ENCODE results near the gene CAMK1G. TPM values are rescaled to one million over a fixed set of nuclear protein-coding genes. Genes with fewer than 3 reads are reported as not detected.

Gene CAMK1G
- total and polyA plus RNA-seq, 9 of the 15 experiments (the other 6 are each of a cell fraction or from before 2014, with no cell fraction given): not detected

DNA sequence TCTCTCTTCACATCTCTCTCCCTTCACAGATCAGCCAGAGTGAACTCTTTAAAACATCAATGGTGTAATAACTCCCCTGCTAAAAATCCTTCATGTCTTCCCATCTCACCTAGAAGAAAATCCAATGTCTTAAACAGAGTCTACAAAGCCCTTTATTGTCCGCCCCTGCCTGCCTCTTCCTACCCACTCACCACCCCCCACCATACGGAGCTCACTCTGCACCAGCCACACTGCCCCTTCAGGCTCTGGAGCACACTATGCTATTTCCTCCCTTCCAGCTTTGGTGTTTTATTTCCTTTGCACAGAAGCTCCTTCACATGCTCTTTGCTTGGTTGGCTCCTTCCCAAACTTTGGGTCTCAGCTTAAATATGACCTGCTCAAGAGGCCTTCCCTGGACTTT is 10.2 kb downstream of the CAMK1G start:
- CTCF ChIA-PET (ENCODE audit: low intra/inter-chr PET ratio): no interaction called here
- H3K36me3 ChIP-seq (ENCODE audit: control insufficient read depth, insufficient read depth, low read length): no peaks in the 10 kb centered on the region
- no peaks in the 10 kb centered on the region for H3K79me2 ChIP-seq (ENCODE audit: control insufficient read depth, insufficient read depth, low read length)
- FAIRE-seq: no peak
- intact Hi-C loops (cut with micrococcal nuclease) (no loop called here), in situ Hi-C loops (cut with MboI) (loop anchor here (25.0 kb wide), 1 partner anchor 394 kb away; no protein-coding TSS in a partner anchor)
- H3K9ac ChIP-seq (ENCODE audit: insufficient read depth in 1 of 2, low read depth in 2 of 2, low read length in 2 of 2): no peak overlapping the region
- no peak overlapping the region for H3K4me2 ChIP-seq (ENCODE audit: insufficient read depth, low read length)
- no peak for DNase-seq (ENCODE audit: extremely low read depth in 1 of 4, low spot score in 3 of 4)
- 0% methylated on average over 2 of the region's 2 CpGs for WGBS (ENCODE audit: insufficient coverage, low coverage, missing lambda C conversion rate)
- no peak overlapping the region for H3K27ac ChIP-seq (ENCODE audit: extremely low read depth, low read depth, low read length)
- no peak overlapping the region for H3K4me3 ChIP-seq
- no peak overlapping the region for H2AFZ ChIP-seq (ENCODE audit: low read depth, low read length)
- H3K4me1 ChIP-seq (replicated peaks in 1 of 2; ENCODE audit: control insufficient read depth in 2 of 2, insufficient read depth in 2 of 2, low read length in 2 of 2): no peaks in the 10 kb centered on the region
- POLR2A ChIA-PET: no interaction called here
- TF ChIP-seq, protein P1, sequence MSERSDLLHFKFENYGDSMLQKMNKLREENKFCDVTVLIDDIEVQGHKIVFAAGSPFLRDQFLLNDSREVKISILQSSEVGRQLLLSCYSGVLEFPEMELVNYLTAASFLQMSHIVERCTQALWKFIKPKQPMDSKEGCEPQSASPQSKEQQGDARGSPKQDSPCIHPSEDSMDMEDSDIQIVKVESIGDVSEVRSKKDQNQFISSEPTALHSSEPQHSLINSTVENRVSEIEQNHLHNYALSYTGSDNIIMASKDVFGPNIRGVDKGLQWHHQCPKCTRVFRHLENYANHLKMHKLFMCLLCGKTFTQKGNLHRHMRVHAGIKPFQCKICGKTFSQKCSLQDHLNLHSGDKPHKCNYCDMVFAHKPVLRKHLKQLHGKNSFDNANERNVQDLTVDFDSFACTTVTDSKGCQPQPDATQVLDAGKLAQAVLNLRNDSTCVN (CRISPR knock-in tag; IDR thresholded peaks at IDR 0.05): no peak
- no peak for TF ChIP-seq RBBP5 (IDR thresholded peaks at IDR 0.05; ENCODE audit: borderline replicate concordance, insufficient read depth, low read length, poor library complexity, severe bottlenecking)
- TF ChIP-seq ZNF75A (CRISPR knock-in tag; IDR thresholded peaks at IDR 0.05): no peak
- TF ChIP-seq GABPA (tag; conservative IDR thresholded peaks at IDR 0.05; ENCODE audit: low read depth): no peak
- no peak for TF ChIP-seq TAF15 (IDR thresholded peaks at IDR 0.05; ENCODE audit: low read depth, low read length)
- no peak for TF ChIP-seq GTF2E2 (tag; IDR thresholded peaks at IDR 0.05)
- no peak for TF ChIP-seq TOE1 (IDR thresholded peaks at IDR 0.05; ENCODE audit: borderline replicate concordance)
- TF ChIP-seq TOE1 (CRISPR knock-in tag; IDR thresholded peaks at IDR 0.05; ENCODE audit: borderline replicate concordance, low read depth): no peak
- TF ChIP-seq JUN (IDR thresholded peaks at IDR 0.05; ENCODE audit: borderline replicate concordance, low read depth, low read length): no peak
- no peak for TF ChIP-seq JUN (CRISPR knock-in tag; IDR thresholded peaks at IDR 0.05; ENCODE audit: borderline replicate concordance)
- TF ChIP-seq YBX1 (IDR thresholded peaks at IDR 0.05): no peak
- TF ChIP-seq SOX6 (IDR thresholded peaks at IDR 0.05): no peak
- TF ChIP-seq RAD51 (IDR thresholded peaks at IDR 0.05; ENCODE audit: borderline replicate concordance, low read depth): no peak
- no peak for TF ChIP-seq SETDB1 (IDR thresholded peaks at IDR 0.05; ENCODE audit: low read length)
- TF ChIP-seq RUNX1 (IDR thresholded peaks at IDR 0.05; ENCODE audit: low read depth): no peak
- TF ChIP-seq ZNF830 (CRISPR knock-in tag; IDR thresholded peaks at IDR 0.05): no peak
- TF ChIP-seq MED1 (CRISPR knock-in tag; IDR thresholded peaks at IDR 0.05; ENCODE audit: borderline replicate concordance): no peak
- H3K27me3 ChIP-seq (ENCODE audit: control insufficient read depth in 2 of 2, insufficient read depth in 2 of 2, low read length in 2 of 2): peaks cover 9 to 37% of the 10 kb centered on the region in 2 experiments; a peak in 3 of 5 replicates
- ATAC-seq: peak; percentile 55; the same call in 2 of the 3 replicates
- no TSS peak for BruUV-seq (replicated peaks)
- no peaks in the 10 kb centered on the region for H3K9me1 ChIP-seq (ENCODE audit: control insufficient read depth, insufficient read depth, low read length)
- H3K9me3 ChIP-seq (replicated peaks; ENCODE audit: control insufficient read depth, insufficient read depth, low read depth, low read length): no peaks in the 10 kb centered on the region
- H4K20me1 ChIP-seq (replicated peaks; ENCODE audit: control insufficient read depth, insufficient read depth, low read length): no peaks in the 10 kb centered on the region
